DMS114 treated with DMSO at 0.1 percent for 48 hours (cell line): ENCODE results near the gene CDC34.

Experiments
- DNase-seq: peaks from one replicate; lab custom pipeline; 2025; ENCODE audit not compliant: unreplicated experiment; lab: John Stamatoyannopoulos, UW

CDC34 gene

GRCh38 chr19:518598-519231 lies 12.8 kb upstream of the CDC34 start:
- no peak for DNase-seq

DNA sequence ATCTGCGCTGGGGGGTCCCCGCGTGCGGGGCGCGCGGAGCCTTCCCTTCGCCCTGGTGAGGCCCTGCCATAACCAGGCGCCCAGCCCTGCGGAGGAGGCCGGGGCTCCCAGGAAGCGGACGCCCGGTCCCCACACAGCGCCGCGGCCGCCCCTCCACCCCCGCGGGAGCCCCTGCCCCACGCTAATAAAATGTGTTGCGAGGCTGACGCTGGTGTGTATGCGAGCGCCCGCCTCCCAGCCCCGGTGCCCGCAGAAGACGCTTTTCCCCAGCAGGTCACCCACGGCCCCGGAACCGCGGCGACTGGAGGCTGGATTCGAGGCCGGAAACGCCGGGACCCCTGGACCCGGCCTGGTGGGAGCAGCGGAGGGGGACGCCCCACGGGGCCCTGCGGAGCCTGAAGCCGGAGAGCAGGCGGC lies 12.1 kb upstream of the CDC34 start:
- no peak for DNase-seq

DNA sequence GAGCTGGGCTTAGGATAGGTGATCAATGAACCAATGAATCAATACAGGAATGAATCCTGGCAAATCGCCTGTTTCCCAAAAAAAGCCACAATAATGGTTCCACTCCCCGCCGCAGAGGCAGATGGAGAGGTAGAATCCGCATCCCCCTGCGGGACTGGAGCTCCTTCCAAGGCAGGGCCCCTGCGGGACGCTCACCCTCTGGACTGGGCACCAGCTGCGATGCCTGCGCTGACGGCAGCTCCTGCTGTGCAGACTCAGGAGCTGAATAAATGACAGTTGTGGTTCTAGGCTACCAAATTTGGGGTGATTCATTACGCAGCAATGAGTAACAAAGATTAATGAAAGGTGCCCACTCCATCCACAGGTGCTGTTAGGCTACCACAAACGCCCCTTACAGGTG lies 8.8 kb upstream of the CDC34 start:
- DNase-seq = no peak

DNA sequence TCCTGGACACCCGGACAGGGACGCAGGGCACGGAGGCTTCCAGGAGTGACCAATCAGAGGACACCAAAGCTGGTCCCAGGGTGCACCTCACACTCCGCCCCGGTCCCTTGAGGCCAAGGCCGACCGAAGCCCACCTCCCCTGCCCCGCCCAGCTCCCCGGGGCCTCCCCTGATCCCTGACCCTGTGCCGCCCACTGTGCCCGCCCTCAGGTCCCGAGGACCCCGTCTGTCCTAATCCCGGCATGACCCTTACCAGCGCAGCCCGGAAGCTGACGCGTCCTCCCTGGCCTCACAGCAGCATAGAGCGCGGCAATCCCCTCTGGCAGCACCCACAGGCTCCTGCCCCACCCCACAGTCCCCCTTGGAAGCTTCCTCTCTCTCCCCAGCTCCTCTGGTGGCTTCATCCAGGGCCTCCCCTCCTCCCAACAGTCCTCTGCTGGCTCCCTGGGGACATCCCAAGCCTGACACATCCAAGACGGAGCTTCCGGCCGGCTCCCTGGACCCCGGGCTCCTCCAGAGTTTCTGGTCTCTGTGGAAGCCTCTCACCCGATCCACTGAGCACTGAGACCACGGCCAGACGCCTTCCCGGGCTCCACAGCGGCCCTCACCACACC lies 7.4 kb upstream of the CDC34 start:
- peak; percentile 10 for DNase-seq

DNA sequence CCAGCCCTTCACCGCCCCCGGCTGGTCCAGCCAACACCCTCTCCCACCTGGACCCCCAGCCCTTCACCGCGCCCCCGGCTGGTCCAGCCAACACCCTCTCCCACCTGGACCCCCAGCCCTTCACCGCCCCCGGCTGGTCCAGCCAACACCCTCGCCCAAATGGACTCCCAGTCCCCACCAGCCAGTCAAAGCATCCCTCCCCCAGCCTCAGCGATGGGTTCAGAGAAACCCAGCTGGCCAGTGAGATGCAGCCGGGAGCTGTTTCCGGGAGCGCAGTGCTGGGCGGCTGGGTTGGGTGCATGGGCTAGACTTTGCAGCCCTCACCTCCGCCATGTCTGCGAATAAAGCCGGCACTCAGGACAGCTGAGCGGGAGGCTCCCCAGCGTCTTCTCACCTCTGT lies 6.5 kb upstream of the CDC34 start:
- DNase-seq = no peak

- no peak for DNase-seq
These were observed 5.6 kb upstream of the CDC34 start for GRCh38 chr19:525857-526419.

- no peak for DNase-seq
These were observed 1.2 kb upstream of the CDC34 start for GRCh38 chr19:530134-531008.

- peak; percentile 25 for DNase-seq
These were observed 379 bp upstream of the CDC34 start for GRCh38 chr19:531009-531752.

GRCh38 chr19:532561-533363 lies 1.2 kb downstream of the CDC34 start:
- peak; percentile 16 for DNase-seq

DNA sequence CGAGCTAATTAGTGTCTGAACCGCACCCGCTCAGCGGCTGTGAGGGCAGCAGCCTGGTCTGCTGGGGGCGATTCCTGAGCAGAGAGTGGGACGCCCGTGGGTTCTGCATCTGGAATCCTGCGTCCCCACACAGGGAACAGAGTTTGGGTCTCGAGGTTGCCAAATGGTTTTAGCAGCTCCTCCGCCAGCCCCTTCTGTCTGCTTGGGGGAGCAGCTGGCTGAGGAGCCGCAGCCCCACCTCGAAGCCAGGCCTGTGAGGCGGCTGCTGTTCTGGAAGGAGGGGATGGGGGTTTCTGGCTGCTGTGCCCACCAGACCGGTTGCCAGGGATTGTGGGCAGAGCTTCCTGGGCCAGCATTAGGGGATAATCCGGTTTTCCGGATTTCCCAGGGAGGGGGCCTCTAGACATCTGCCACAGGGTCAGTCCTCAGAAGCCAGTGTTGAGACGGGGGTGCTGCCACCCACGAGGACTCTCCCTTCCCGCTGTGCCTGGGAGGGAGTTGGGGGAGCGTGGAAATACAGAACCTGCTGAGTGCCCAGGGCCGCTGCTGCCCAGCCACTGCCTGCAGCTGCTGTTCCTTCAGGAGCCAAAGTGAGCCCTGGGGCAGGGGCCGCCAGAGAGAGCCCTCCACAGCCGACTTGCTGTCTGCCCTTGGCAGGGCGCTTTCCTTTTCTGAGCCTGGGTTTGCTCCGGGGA lies 2.0 kb downstream of the CDC34 start:
- DNase-seq = no peak

DNA sequence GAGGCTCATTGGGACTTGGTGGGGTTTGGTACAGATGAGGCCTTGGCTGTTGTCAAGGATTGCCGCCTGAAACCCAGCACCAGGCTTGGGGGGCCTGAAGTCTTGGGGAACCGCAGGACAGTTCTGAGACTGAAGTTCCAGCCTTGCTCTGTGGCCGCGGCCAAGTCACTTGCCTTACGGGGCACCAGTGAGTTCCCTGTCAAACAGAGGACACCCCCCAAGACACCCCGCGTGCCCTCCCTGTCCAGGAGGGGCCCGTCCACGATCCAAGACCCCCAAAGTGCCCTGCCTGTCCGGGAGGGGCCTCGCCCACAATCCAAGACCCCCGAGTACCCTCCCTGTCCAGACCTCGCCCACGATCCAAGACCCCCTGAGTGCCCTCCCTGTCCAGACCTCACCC lies 2.5 kb downstream of the CDC34 start:
- DNase-seq = no peak

GRCh38 chr19:535017-535835 lies 3.7 kb downstream of the CDC34 start:
- DNase-seq = no peak

DNA sequence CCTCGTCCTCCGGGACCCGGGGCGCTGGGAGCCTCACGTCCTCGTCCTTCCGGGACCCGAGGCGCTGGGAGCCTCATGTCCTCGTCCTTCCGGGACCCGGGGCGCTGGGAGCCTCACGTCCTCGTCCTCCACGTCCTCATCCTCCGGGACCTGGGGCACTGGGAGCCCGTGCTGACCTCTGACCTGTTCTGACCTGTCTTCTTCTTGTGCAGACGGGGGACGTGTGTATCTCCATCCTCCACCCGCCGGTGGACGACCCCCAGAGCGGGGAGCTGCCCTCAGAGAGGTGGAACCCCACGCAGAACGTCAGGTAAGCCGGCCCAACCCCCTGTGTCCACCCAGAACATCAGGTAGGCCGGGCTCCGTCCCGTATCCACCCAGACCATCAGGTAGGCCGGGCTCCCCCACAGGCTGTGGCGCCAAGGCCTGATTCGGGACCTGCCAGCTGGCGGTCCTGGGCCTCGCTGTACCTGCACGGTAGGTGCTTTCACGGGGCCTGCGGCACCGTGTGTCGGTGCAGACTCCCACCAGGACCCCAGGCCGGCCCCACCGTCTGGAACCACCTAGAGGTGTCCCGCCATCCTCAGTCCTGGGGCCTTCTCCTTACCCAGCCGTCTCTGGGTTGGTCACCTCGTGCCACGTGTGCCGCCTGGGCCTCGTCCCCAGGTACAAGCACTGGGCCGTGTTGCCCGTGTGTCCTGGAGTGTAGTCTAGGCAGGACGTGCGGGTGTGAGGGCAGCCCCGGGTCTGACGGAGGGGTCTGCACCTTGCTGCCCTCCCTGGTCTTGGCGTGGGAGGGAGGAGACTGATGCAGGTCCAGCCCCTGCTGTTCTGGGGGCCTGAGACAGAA lies 4.7 kb downstream of the CDC34 start:
- DNase-seq = no peak

- DNase-seq = no peak
These were observed 5.4 kb downstream of the CDC34 start for GRCh38 chr19:536881-537404.

- no peak for DNase-seq
These were observed 7.3 kb downstream of the CDC34 start for GRCh38 chr19:538641-539428.

GRCh38 chr19:539429-540030 lies 8.0 kb downstream of the CDC34 start:
- DNase-seq = no peak
